VCaP (cell line): ENCODE results near the gene BLOC1S3.
A peak's percentile ranks its signal among the peaks of the same experiment; 100 is the strongest.

Experiments used
- H3K27ac ChIP-seq: fragments of 450-650 bp; 2 replicates; pipeline ENCODE4 v1.5.1; 2017
- TF ChIP-seq, protein P1 (sequence below): fragments of 450-650 bp; conservative IDR thresholded peaks from 2 replicates; pipeline ENCODE4 v1.5.1; 2017; ENCODE audit warnings: mild to moderate bottlenecking, moderate library complexity

Gene BLOC1S3

DNA sequence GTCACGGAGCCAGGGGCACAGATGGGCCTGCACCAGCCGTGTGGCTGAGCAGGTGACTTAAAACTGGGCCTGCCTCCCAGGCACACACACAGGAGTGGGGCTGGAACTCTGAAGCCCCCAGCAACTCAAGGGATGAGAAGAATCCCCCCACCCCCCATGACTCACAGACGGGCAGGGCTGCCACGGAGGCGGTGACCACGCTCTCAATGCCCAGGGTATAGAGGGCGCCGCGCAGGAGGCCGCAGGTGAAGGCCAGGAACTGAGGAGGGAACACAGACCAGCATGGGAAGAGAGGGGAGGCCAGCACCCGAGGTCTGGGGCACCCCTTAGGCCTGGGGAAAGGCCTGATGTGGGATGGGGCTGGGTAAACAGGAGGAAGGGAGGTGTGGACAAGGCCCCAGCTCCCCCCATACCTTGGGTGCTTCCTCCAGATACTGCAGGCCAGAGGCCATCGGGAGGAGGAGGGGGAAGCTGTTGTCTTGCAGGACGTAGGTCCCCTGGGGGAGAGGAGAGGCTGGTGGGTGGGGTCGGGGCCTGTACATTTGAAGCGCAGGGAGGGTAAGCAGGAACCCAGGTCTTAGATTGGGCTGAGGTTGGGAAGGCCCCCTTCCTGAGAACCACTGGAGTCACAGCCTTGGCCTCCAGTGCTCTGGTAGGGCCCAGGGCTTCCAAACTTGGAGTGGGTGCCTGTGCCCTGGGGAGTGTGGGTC lies 14.7 kb upstream of the BLOC1S3 start:
- no peak overlapping the region for H3K27ac ChIP-seq
- TF ChIP-seq, protein P1, sequence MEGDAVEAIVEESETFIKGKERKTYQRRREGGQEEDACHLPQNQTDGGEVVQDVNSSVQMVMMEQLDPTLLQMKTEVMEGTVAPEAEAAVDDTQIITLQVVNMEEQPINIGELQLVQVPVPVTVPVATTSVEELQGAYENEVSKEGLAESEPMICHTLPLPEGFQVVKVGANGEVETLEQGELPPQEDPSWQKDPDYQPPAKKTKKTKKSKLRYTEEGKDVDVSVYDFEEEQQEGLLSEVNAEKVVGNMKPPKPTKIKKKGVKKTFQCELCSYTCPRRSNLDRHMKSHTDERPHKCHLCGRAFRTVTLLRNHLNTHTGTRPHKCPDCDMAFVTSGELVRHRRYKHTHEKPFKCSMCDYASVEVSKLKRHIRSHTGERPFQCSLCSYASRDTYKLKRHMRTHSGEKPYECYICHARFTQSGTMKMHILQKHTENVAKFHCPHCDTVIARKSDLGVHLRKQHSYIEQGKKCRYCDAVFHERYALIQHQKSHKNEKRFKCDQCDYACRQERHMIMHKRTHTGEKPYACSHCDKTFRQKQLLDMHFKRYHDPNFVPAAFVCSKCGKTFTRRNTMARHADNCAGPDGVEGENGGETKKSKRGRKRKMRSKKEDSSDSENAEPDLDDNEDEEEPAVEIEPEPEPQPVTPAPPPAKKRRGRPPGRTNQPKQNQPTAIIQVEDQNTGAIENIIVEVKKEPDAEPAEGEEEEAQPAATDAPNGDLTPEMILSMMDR: no peak

DNA sequence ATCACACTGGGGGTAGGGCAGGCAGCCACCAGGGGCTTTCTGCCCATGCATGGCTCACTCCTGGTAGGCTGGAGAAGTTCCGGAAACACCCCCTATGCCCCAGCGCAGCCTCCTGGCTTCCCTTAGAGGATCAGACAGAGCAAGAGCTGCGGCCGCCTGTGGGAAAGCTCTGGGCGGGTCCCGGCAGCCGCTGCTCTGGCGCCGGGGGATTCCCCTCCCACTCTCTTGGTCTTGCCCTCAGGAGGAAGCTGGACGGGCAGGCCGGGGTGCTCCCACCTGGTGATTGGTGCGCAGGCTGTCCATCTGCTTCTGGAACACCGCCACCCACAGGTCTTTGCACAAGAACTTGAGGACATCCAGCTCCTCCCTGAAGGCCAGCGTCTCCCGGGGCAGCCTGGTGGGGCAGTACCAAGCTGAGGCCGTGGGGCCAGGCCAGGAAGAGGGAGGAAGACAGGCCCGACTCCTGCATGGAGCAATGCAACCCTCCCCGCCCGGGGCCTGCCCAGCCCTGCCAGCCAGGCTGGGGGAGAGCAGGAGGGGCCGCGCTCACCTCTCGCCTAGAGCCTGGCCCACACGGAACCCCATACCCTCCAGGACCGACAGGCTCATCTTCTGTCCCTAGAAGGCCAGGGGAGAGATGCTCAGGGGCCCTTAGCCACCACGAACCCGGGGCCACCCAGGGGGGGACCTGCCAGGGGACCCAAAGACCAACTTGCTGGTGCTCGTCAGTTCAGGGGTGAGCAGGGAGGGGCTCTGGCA lies 13.8 kb upstream of the BLOC1S3 start:
- TF ChIP-seq, protein P1: no peak
- H3K27ac ChIP-seq: no peak overlapping the region

DNA sequence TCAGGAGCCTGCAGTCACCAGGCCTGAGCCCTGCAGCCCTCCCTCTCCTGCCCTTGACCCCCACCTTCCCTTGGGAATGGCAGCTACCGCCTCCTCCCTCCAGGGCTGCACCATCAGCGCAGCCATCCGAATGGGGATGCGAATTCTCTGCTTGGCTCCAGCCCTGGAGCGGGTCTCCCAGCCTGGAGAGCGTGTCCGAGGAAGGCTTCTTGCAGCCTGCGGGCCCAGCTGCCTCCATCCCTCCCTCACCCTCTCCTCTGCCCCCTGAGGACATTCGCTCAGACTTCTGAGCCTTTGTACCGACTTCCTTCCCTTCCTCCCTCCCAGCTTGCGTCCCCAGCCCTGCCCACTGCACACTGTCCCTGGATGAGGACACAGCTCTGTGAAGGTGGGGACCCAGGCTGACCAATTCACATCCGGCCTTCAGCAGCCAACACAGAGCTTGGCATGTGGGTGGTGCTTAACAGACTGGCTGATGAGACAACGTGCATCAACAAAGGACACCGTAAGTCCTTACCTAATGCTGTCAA lies 11.8 kb upstream of the BLOC1S3 start:
- no peak overlapping the region for H3K27ac ChIP-seq
- TF ChIP-seq, protein P1: no peak

DNA sequence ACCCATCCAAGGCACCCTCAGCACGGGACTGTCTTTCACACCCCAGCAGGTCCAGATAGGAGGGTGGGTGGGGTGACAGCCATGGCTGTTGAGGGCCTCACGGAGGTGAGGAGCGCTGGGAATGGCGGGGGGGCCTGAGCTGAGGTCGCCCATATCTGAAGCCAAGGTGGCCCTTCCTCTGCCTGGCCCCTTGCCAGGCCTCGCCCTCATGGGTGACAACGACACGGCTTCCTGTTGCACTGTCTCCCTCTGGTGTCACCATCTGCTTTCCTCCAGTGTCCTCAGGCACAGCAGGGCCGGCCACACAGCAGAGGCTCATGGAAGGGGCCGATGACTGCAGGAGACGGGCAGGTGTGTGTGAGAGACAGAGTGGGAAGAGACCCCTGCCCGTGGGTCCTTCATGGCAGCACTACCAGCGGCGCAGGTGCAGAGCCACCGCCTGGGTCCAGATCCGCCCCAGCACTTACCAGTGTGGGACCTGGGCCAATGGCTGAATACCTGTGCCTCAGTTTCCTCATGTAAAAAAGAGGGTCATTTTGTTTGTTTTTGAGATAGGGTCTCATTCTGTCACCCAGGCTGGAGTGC lies 9.7 kb upstream of the BLOC1S3 start:
- H3K27ac ChIP-seq: no peak overlapping the region
- TF ChIP-seq, protein P1: no peak

DNA sequence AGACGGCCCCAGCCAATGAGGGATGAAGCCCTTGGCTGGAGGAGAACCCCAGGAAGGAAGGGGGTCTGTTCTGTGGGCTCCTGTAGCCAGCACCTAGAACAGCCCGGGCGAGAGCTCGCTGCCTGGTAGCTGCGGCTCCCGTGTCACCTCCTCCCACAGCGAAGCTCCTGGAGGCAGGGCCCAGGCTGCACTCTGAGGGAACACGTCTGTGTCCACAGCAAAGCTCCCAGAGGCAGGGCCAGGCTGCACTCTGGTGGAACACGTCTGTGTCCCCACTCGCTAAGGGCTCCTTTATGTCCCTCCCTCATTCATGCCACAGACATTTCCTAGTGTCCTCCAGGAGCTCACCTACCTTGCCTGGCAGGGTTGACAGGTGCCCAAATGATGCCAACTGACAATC lies 9.0 kb upstream of the BLOC1S3 start:
- TF ChIP-seq, protein P1: no peak
- no peak overlapping the region for H3K27ac ChIP-seq

DNA sequence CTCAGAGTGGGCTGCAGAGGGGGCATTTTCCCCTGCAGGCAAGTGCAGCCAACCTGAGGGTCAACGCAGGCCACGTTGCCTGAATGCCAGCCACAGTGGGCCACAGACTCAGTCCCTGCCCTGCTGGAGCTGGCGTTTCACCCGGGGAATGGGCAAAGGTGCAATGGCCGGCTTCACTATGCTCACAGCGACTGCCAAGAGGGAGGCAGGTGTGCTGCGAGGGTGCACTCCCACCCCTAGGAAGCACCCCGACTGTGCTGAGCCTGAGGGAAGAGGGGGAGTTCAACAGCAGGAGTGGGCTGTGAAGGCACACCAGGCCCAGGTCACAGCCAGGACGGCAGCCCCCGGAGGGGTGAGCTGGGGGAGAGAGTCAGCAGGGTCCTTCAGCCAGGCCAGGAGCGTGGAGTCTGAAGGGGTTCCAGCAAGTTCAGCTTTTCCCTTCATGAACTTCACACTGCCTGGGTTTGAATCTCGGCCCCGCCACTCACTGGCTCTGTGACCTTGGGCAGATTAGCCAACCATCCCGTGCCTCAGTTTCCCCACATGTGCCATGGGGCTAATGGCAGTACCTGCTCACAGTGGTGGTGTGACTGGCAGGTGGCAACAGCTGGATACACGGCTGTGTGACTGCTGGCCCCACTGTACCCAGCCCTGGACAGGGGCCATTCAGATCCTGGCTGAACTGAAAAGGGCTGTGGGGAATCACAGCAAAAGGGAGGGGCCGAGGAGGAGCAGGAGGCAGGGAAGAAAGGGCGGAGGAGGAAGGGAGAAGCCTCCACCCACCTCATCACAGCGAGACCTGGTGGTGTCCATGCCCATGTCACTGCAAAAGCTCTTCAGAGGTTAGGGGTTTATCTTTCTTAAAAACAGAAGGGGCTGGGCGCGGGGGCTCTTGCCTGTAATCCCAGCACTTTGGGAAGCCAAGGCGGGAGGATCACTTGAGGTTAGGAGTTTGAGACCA lies 8.2 kb upstream of the BLOC1S3 start:
- TF ChIP-seq, protein P1: no peak
- H3K27ac ChIP-seq: peak overlapping the region; percentile 35
